Measurements from ENCODE around the gene SIL1. TPM values are rescaled to one million over a fixed set of nuclear protein-coding genes. Genes with fewer than 3 reads are reported as not detected.
"Not testable (repeated sequence)": the region's sequence is repeated elsewhere in the genome, so short reads cannot be mapped to it uniquely, and the experiment has no call there.

Gene SIL1
- total and polyA plus RNA-seq, 8 donors = 22.2 to 83.6 (median 33.4) TPM

DNA sequence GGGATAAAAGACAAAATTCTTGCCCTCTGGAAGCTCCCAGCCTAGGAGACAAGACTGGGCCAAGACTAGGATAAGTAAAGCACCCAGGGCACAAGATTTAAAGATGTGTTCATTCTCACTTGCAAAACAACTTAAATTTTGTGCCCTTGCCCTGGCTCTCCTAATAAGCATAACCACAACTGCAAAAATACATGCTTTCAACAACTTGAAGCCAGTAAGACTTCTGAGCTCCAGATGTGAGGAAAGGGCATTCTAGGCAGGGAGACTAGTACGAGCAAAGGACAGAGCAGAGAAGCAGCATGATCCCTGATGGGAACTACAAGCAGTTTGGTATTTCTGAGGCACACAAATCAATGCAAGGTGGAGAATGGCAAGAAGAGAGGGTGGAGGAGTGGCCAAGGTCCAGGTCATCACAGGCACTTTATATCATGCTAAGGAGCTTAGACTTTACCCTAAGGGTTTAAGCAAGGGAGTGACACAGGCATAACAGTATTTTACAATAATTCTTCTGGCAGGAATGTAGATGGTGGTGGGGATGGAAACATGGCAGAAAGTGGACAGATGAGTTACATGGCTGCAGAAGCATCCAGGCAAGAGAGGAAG lies 30.1 kb upstream of the SIL1 start:
- no peaks in the 10 kb centered on the region for H3K36me3 ChIP-seq
- no peaks in the 10 kb centered on the region for H3K9me3 ChIP-seq
- 91 to 100% (median 94%) methylated on average over 1 of the region's 1 CpG for WGBS, 5 donors
- no peak for TF ChIP-seq EP300 (IDR thresholded peaks at IDR 0.05)
- intact Hi-C loops (cut with DNase I; ENCODE audit: low total_unique reads) = no loop called here
- no peak for DNase-seq
- no peaks in the 10 kb centered on the region for H3K4me1 ChIP-seq
- no peaks in the 10 kb centered on the region for H3K27me3 ChIP-seq
- no peak overlapping the region for H3K4me3 ChIP-seq
- no peak overlapping the region for H3K27ac ChIP-seq

DNA sequence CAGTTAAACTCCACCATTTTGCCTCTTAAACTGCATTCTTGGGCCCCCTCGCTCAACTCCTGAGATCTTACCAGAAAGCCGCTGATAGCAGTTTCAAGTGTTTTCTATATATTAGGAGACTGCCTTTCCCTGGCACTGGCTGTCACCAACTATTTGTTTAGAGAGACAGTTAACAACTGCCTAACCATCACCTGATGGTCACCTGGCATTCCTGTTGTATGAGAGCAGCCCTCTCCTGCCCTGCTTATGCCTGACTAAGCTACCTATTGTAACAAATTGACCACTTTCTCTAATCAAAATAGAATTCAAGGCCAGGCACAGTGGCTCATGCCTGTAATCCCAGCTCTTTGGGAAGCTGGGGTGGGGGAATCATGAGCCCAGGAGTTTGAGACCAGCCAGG lies 28.0 kb upstream of the SIL1 start:
- WGBS, 5 donors = 90 to 96% (median 93%) methylated on average over 2 of the region's 2 CpGs
- no peaks in the 10 kb centered on the region for H3K36me3 ChIP-seq

DNA sequence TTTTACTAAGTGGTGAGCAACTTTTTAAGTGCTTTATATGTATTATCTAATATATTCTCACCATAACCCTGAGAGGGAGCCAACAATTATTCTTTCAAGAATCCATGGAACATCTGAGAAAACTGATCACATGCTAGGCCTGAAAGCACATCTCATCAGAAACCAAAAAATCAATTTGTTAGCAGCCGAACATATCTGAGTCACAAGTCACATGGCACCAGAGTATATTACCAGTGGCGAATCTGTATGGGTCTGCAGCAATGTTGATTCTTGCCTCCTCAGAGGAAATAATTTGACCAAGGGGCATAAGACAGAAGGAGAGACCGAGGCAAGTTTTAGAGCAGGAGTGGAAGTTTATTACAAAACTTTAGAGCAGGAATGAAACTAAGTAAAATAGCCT lies 25.3 kb upstream of the SIL1 start:
- H3K27me3 ChIP-seq = no peaks in the 10 kb centered on the region
- no peaks in the 10 kb centered on the region for H3K36me3 ChIP-seq
- no peak overlapping the region for H3K4me3 ChIP-seq
- H3K9me3 ChIP-seq = no peaks in the 10 kb centered on the region
- no peaks in the 10 kb centered on the region for H3K4me1 ChIP-seq
- TF ChIP-seq EP300 (IDR thresholded peaks at IDR 0.05) (no peak), CTCF (IDR thresholded peaks at IDR 0.05) (no peak), POLR2A (IDR thresholded peaks at IDR 0.05) (no peak), POLR2AphosphoS5 (IDR thresholded peaks at IDR 0.05) (no peak)
- no peak overlapping the region for H3K27ac ChIP-seq
- intact Hi-C loops (cut with DNase I; ENCODE audit: low total_unique reads) = no loop called here
- WGBS, 5 donors = 87 to 98% (median 93%) methylated on average over 3 of the region's 3 CpGs
- DNase-seq = no peak

More for the DNA sequence above, 28.0 kb upstream of the SIL1 start:
- Histone ChIP-seq H3K9me3 (no peaks in the 10 kb centered on the region), H3K4me1 (no peaks in the 10 kb centered on the region), H3K27me3 (no peaks in the 10 kb centered on the region), H3K4me3 (no peak overlapping the region), H3K27ac (no peak overlapping the region)
- TF ChIP-seq EP300 (IDR thresholded peaks at IDR 0.05) (no peak), POLR2AphosphoS5 (IDR thresholded peaks at IDR 0.05) (no peak), POLR2A (IDR thresholded peaks at IDR 0.05) (no peak), CTCF (IDR thresholded peaks at IDR 0.05) (no peak)
- DNase-seq = no peak
- intact Hi-C loops (cut with DNase I; ENCODE audit: low total_unique reads) = no loop called here

DNA sequence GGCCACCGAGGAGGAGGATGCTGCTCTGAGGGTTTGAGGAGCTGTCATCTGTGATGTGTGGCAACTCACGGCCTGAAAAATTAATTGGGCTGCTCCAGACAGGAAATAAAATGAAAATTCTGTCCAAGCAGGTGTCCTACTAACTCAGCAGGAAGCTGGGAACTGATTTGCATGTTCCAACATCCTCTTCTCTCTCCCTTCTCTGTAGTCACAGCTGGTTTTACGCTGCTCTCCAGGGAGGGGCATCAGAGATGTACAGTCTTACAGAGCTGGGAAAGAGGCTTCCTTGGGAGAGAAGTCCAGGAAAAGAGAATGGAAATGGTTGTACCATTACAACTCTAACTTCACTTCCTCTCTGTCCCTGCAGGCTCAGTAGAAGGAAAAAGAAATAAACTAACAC lies 24.2 kb upstream of the SIL1 start:
- H3K9me3 ChIP-seq = no peaks in the 10 kb centered on the region
- no peak overlapping the region for H3K27ac ChIP-seq
- TF ChIP-seq POLR2AphosphoS5 (IDR thresholded peaks at IDR 0.05) (no peak), CTCF (IDR thresholded peaks at IDR 0.05) (no peak), EP300 (IDR thresholded peaks at IDR 0.05) (no peak), POLR2A (IDR thresholded peaks at IDR 0.05) (no peak)
- 26 to 55% (median 40%) methylated on average over 3 of the region's 3 CpGs for WGBS, 5 donors
- no peak for DNase-seq
- intact Hi-C loops (cut with DNase I; ENCODE audit: low total_unique reads) = no loop called here
- H3K4me1 ChIP-seq = no peaks in the 10 kb centered on the region
- H3K4me3 ChIP-seq = no peak overlapping the region
- no peaks in the 10 kb centered on the region for H3K36me3 ChIP-seq
- no peaks in the 10 kb centered on the region for H3K27me3 ChIP-seq

GRCh38 chr5:139218038-139218437 lies 19.9 kb upstream of the SIL1 start:
- DNase-seq; H3K4me3 ChIP-seq; H3K27me3 ChIP-seq; H3K9me3 ChIP-seq; H3K36me3 ChIP-seq; H3K4me1 ChIP-seq; H3K27ac ChIP-seq; intact Hi-C loops (cut with DNase I; ENCODE audit: low total_unique reads): not testable (repeated sequence)
- WGBS, 5 donors = 82 to 95% (median 90%) methylated on average over 7 of the region's 7 CpGs
